ENCODE data around the gene PCCA.

DNA sequence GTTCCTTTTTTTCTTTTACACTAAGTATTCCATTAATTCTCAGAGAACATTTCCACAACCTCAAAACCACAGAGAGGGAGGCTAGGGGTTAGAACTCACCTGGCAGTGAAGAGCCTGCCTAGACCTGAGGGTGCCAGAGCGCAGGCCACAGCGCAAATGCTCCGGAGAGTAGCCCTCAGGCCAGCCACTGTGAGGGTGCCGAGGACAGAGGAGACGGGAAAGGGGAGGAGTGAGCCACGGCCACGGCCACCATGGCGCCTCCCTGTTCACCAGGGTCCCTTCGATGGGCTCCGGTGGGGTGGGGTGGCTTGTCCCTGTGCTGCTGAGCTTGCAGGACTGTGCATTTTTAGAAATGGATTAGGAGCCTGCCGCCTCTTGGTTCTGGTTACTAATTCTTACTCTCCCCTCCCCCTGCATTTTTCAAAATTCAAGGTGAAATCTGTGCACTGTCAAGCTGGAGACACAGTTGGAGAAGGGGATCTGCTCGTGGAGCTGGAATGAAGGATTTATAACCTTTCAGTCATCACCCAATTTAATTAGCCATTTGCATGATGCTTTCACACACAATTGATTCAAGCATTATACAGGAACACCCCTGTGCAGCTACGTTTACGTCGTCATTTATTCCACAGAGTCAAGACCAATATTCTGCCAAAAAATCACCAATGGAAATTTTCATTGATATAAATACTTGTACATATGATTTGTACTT is 440.9 kb downstream of the PCCA start:
- TF ChIP-seq GATA2 (IDR thresholded peaks at IDR 0.05; ENCODE audit: low read depth, low read length) (no peak), GATA3 (IDR thresholded peaks at IDR 0.05; ENCODE audit: low read depth, low read length) (no peak)

Measured in SH-SY5Y (cell line).